Neutrophil (primary cell): ENCODE results near the gene SLC45A3.

Experiments used
- H3K27ac ChIP-seq: fragments of 200-600 bp; sonication (generic); 2 replicates; pipeline ENCODE4 v1.5.1; 2016; ENCODE audit warnings: mild to moderate bottlenecking, moderate library complexity
- H3K27me3 ChIP-seq: fragments of 200-600 bp; sonication (generic); 2 replicates; pipeline ENCODE4 v1.6.0; 2016; ENCODE audit warnings: mild to moderate bottlenecking
- H3K36me3 ChIP-seq: fragments of 200-600 bp; sonication (generic); 2 replicates; pipeline ENCODE4 v1.5.1; 2017
- H3K4me1 ChIP-seq, 2 experiments: fragments of 200-600 bp in 1 of 2; sonication (generic) in 1 of 2; 1 replicate in 1 of 2; 2 replicates in 1 of 2; pipeline versions ENCODE4 v1.5.1 to v1.6.1; 2013 to 2016; ENCODE audit warnings: low read depth in 1 of 2, low read length in 1 of 2, mild to moderate bottlenecking in 1 of 2, moderate library complexity in 1 of 2; ENCODE audit not compliant: control insufficient read depth in 1 of 2, insufficient read depth in 1 of 2
- H3K4me3 ChIP-seq, 2 experiments: fragments of 200-600 bp in 1 of 2; sonication (generic) in 1 of 2; 1 replicate in 1 of 2; 2 replicates in 1 of 2; pipeline ENCODE4 v1.5.1; 2013 to 2016; ENCODE audit warnings: low read depth in 1 of 2, low read length in 1 of 2, mild to moderate bottlenecking in 1 of 2, moderate library complexity in 1 of 2
- H3K9me3 ChIP-seq: fragments of 200-600 bp; sonication (generic); 2 replicates; pipeline ENCODE4 v1.5.1; 2016
- CTCF ChIP-seq: fragments of 200-600 bp; sonication (generic); IDR thresholded peaks from 2 replicates; pipeline ENCODE4 v1.5.1; 2016; ENCODE audit warnings: antibody characterized with exemption

Gene SLC45A3

GRCh38 chr1:205652984-205653383 is 27.3 kb downstream of the SLC45A3 start:
- no peaks in the 10 kb centered on the region for H3K36me3 ChIP-seq

GRCh38 chr1:205650241-205650640 is 30.1 kb downstream of the SLC45A3 start:
- Histone ChIP-seq H3K27ac (no peak overlapping the region), H3K9me3 (no peaks in the 10 kb centered on the region), H3K27me3 (no peaks in the 10 kb centered on the region), H3K4me1 (no peaks in the 10 kb centered on the region), H3K4me3 (no peak overlapping the region), H3K36me3 (no peaks in the 10 kb centered on the region)
- TF ChIP-seq CTCF: no peak

More at GRCh38 chr1:205652984-205653383, 27.3 kb downstream of the SLC45A3 start:
- H3K27ac ChIP-seq: no peak overlapping the region
- H3K27me3 ChIP-seq: no peaks in the 10 kb centered on the region
- H3K4me1 ChIP-seq: no peaks in the 10 kb centered on the region
- TF ChIP-seq CTCF: no peak
- no peaks in the 10 kb centered on the region for H3K9me3 ChIP-seq
- H3K4me3 ChIP-seq: no peak overlapping the region

- Histone ChIP-seq H3K27ac (no peak overlapping the region), H3K4me1 (no peaks in the 10 kb centered on the region), H3K4me3 (no peak overlapping the region), H3K27me3 (no peaks in the 10 kb centered on the region), H3K9me3 (no peaks in the 10 kb centered on the region), H3K36me3 (no peaks in the 10 kb centered on the region)
- TF ChIP-seq CTCF: no peak
Observed at GRCh38 chr1:205645519-205645918, 34.8 kb downstream of the SLC45A3 start.

GRCh38 chr1:205642679-205643307 is 37.5 kb downstream of the SLC45A3 start:
- no peak overlapping the region for H3K27ac ChIP-seq
- H3K9me3 ChIP-seq: no peaks in the 10 kb centered on the region
- no peaks in the 10 kb centered on the region for H3K4me1 ChIP-seq
- TF ChIP-seq CTCF: no peak
- H3K4me3 ChIP-seq: no peak overlapping the region
- peaks cover 6% of the 10 kb centered on the region for H3K27me3 ChIP-seq
- H3K36me3 ChIP-seq: no peaks in the 10 kb centered on the region

- no peaks in the 10 kb centered on the region for H3K9me3 ChIP-seq
- no peak overlapping the region for H3K27ac ChIP-seq
- H3K4me1 ChIP-seq: no peaks in the 10 kb centered on the region
- H3K27me3 ChIP-seq: peaks cover 27% of the 10 kb centered on the region
- no peak for TF ChIP-seq CTCF
- no peaks in the 10 kb centered on the region for H3K36me3 ChIP-seq
- no peak overlapping the region for H3K4me3 ChIP-seq
Observed at GRCh38 chr1:205639567-205639966, 40.7 kb downstream of the SLC45A3 start.
